ENCODE measurements around the gene PACS2. TPM values are rescaled to one million over a fixed set of nuclear protein-coding genes. Genes with fewer than 3 reads are reported as not detected.

PACS2 gene
- total RNA-seq, 1 experiment from 2014 or later: 55.2 TPM

GRCh38 chr14:105281371-105282097 lies 33.0 kb upstream of the PACS2 start:
- H3K4me1 ChIP-seq (ENCODE audit: control insufficient read depth, insufficient read depth, low read length): no peaks in the 10 kb centered on the region
- H3K27ac ChIP-seq (ENCODE audit: low read length): no peak overlapping the region
- TF ChIP-seq POLR2AphosphoS5 (IDR thresholded peaks at IDR 0.05; ENCODE audit: low read depth, low read length) (no peak), CTCF (IDR thresholded peaks at IDR 0.05) (peak; percentile 84), SIN3A (IDR thresholded peaks at IDR 0.05; ENCODE audit: borderline replicate concordance, insufficient read depth, low read depth, low read length) (no peak), TCF7L2 (IDR thresholded peaks at IDR 0.05; ENCODE audit: low read depth, low read length) (peak; percentile 88)
- no peaks in the 10 kb centered on the region for H3K36me3 ChIP-seq (ENCODE audit: control insufficient read depth, insufficient read depth, low read length)
- in situ Hi-C loops (cut with HindIII; ENCODE audit: low pct_unique_long_range_greater_than_20kb, low sequenced_read_pairs): no loop called here
- intact Hi-C loops (cut with micrococcal nuclease; ENCODE audit: unreplicated experiment): loop anchor here (5.0 to 10.0 kb wide), 2 partner anchors 79 to 187 kb away; no protein-coding TSS in a partner anchor
- ATAC-seq (peak; percentile 66), DNase-seq (ENCODE audit: low read depth, low spot score) (no peak)
- POLR2A ChIA-PET: interaction anchor here (0.6 kb wide), 1 partner anchor 308 kb away, joined by 10 read pairs; no protein-coding TSS in a partner anchor
- no peak overlapping the region for H3K4me3 ChIP-seq (ENCODE audit: low read depth in 2 of 2, low read length in 2 of 2)
- BruUV-seq (replicated peaks): no TSS peak
- no peaks in the 10 kb centered on the region for H3K9me3 ChIP-seq (ENCODE audit: control insufficient read depth, insufficient read depth, low read depth, low read length)
- CTCF ChIA-PET: no interaction called here
- H3K27me3 ChIP-seq (ENCODE audit: control insufficient read depth, insufficient read depth, low read length): no peaks in the 10 kb centered on the region

GRCh38 chr14:105282098-105282725 lies 32.3 kb upstream of the PACS2 start:
- POLR2A ChIA-PET: interaction anchor here (0.6 kb wide), 1 partner anchor 308 kb away, joined by 10 read pairs; no protein-coding TSS in a partner anchor
- BruUV-seq (replicated peaks): no TSS peak
- no peaks in the 10 kb centered on the region for H3K27me3 ChIP-seq (ENCODE audit: control insufficient read depth, insufficient read depth, low read length)
- no peaks in the 10 kb centered on the region for H3K4me1 ChIP-seq (ENCODE audit: control insufficient read depth, insufficient read depth, low read length)
- ATAC-seq: 0 out of 2 replicates have a peak, but pooled peaks have one; percentile 34
- no peaks in the 10 kb centered on the region for H3K36me3 ChIP-seq (ENCODE audit: control insufficient read depth, insufficient read depth, low read length)
- in situ Hi-C loops (cut with HindIII; ENCODE audit: low pct_unique_long_range_greater_than_20kb, low sequenced_read_pairs) (no loop called here), intact Hi-C loops (cut with micrococcal nuclease; ENCODE audit: unreplicated experiment) (loop anchor here (5.0 to 10.0 kb wide), 2 partner anchors 80 to 187 kb away; no protein-coding TSS in a partner anchor)
- TF ChIP-seq SIN3A (IDR thresholded peaks at IDR 0.05; ENCODE audit: borderline replicate concordance, insufficient read depth, low read depth, low read length) (no peak), REST (IDR thresholded peaks at IDR 0.05; ENCODE audit: insufficient read depth in 1 of 2, low read depth in 2 of 2, low read length in 1 of 2) (no peak), TCF7L2 (IDR thresholded peaks at IDR 0.05; ENCODE audit: low read depth, low read length) (peak; percentile 66), CTCF (IDR thresholded peaks at IDR 0.05) (peak; percentile 47), POLR2AphosphoS5 (IDR thresholded peaks at IDR 0.05; ENCODE audit: low read depth, low read length) (no peak)
- CTCF ChIA-PET: no interaction called here
- H3K4me3 ChIP-seq (ENCODE audit: low read depth in 2 of 2, low read length in 2 of 2): no peak overlapping the region
- DNase-seq (ENCODE audit: low read depth, low spot score): no peak
- H3K9me3 ChIP-seq (ENCODE audit: control insufficient read depth, insufficient read depth, low read depth, low read length): no peaks in the 10 kb centered on the region
- no peak overlapping the region for H3K27ac ChIP-seq (ENCODE audit: low read length)
